ENCODE data around the gene RASAL3.

RASAL3 gene

GRCh38 chr19:15506074-15506571 lies 41.8 kb upstream of the RASAL3 start:
- H3K9me3 ChIP-seq (ENCODE audit: severe bottlenecking), result no peaks in the 10 kb centered on the region

GRCh38 chr19:15502264-15502663 lies 37.9 kb upstream of the RASAL3 start:
- no peak overlapping the region for H3K4me3 ChIP-seq (ENCODE audit: low read depth, low read length)
- no peak for TF ChIP-seq CTCF (IDR thresholded peaks at IDR 0.05; ENCODE audit: low read depth, low read length)
- no peak overlapping the region for H3K27ac ChIP-seq
- H3K27me3 ChIP-seq (ENCODE audit: insufficient read depth, low read depth, severe bottlenecking), result peaks cover 76% of the 10 kb centered on the region
- no peaks in the 10 kb centered on the region for H3K9me3 ChIP-seq (ENCODE audit: severe bottlenecking)
- DNase-seq, result no peak
- no peaks in the 10 kb centered on the region for H3K36me3 ChIP-seq

More at GRCh38 chr19:15506074-15506571, 41.8 kb upstream of the RASAL3 start:
- TF ChIP-seq CTCF (IDR thresholded peaks at IDR 0.05; ENCODE audit: low read depth, low read length), result no peak
- Histone ChIP-seq H3K27me3 (ENCODE audit: insufficient read depth, low read depth, severe bottlenecking) (peaks cover 79% of the 10 kb centered on the region), H3K27ac (no peak overlapping the region), H3K36me3 (no peaks in the 10 kb centered on the region), H3K4me3 (ENCODE audit: low read depth, low read length) (no peak overlapping the region)
- no peak for DNase-seq

- no peak for TF ChIP-seq CTCF (IDR thresholded peaks at IDR 0.05; ENCODE audit: low read depth, low read length)
- no peaks in the 10 kb centered on the region for H3K36me3 ChIP-seq
- H3K9me3 ChIP-seq (ENCODE audit: severe bottlenecking), result no peaks in the 10 kb centered on the region
- H3K27me3 ChIP-seq (ENCODE audit: insufficient read depth, low read depth, severe bottlenecking), result peaks cover 73% of the 10 kb centered on the region
- no peak overlapping the region for H3K27ac ChIP-seq
- no peak for DNase-seq
- no peak overlapping the region for H3K4me3 ChIP-seq (ENCODE audit: low read depth, low read length)
These were observed 37.3 kb upstream of the RASAL3 start for GRCh38 chr19:15501596-15501995.

GRCh38 chr19:15498910-15499309 lies 34.6 kb upstream of the RASAL3 start:
- Histone ChIP-seq H3K27me3 (ENCODE audit: insufficient read depth, low read depth, severe bottlenecking) (peaks cover 69% of the 10 kb centered on the region), H3K4me3 (ENCODE audit: low read depth, low read length) (no peak overlapping the region), H3K9me3 (ENCODE audit: severe bottlenecking) (peaks cover 2% of the 10 kb centered on the region), H3K36me3 (no peaks in the 10 kb centered on the region), H3K27ac (no peak overlapping the region)
- no peak for TF ChIP-seq CTCF (IDR thresholded peaks at IDR 0.05; ENCODE audit: low read depth, low read length)
- DNase-seq, result no peak

- Histone ChIP-seq H3K9me3 (ENCODE audit: severe bottlenecking) (peaks cover 2% of the 10 kb centered on the region), H3K27ac (no peak overlapping the region), H3K27me3 (ENCODE audit: insufficient read depth, low read depth, severe bottlenecking) (peaks cover 72% of the 10 kb centered on the region), H3K4me3 (ENCODE audit: low read depth, low read length) (no peak overlapping the region), H3K36me3 (no peaks in the 10 kb centered on the region)
- no peak for DNase-seq
- no peak for TF ChIP-seq CTCF (IDR thresholded peaks at IDR 0.05; ENCODE audit: low read depth, low read length)
These were observed 34.0 kb upstream of the RASAL3 start for GRCh38 chr19:15498156-15498858.

GRCh38 chr19:15495151-15495550 lies 30.8 kb upstream of the RASAL3 start:
- no peak for DNase-seq
- no peaks in the 10 kb centered on the region for H3K36me3 ChIP-seq
- no peak for TF ChIP-seq CTCF (IDR thresholded peaks at IDR 0.05; ENCODE audit: low read depth, low read length)

More at GRCh38 chr19:15495151-15495550, 30.8 kb upstream of the RASAL3 start:
- peaks cover 2% of the 10 kb centered on the region for H3K9me3 ChIP-seq (ENCODE audit: severe bottlenecking)
- H3K27ac ChIP-seq, result no peak overlapping the region
- peaks cover 49% of the 10 kb centered on the region for H3K27me3 ChIP-seq (ENCODE audit: insufficient read depth, low read depth, severe bottlenecking)
- no peak overlapping the region for H3K4me3 ChIP-seq (ENCODE audit: low read depth, low read length)
